NCI-H2196 treated with DMSO at 0.1 percent for 48 hours (cell line): ENCODE results near the gene GPR108.
"Not testable (repeated sequence)": the region's sequence is repeated elsewhere in the genome, so short reads cannot be mapped to it uniquely, and the experiment has no call there.

Experiments used
- DNase-seq: peaks from one replicate; lab custom pipeline; 2025; ENCODE audit not compliant: unreplicated experiment; lab: John Stamatoyannopoulos, UW

GPR108 gene

DNA sequence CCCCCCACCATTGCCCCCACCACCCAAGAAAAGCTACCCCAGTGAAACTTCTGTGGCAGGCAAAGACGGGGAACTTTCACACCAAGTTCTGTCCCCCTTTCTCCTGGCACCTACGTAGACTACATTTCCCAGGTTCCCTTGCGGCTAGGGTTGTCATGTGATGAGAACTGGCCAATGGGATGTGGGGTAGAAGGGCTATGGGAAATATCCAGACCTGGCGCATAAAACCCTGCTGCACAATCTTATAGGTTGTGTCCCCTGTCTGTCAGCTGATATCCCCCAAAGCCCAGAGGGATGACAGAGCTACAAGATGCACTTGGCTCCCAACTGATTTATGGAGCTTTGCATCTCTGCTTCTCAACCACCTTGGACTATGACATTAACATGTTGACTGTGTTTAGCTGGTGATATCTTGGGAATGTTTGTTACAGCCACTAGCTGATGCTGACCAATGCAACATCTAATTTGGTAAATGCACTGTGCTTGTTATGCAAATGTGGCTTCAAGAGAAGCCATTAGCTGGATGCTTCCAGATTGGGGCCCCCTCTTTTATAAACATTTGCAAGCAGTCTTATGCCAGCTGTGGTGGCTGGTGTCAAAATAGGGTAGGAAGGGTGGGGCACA lies 23.8 kb upstream of the GPR108 start:
- DNase-seq, result no peak

DNA sequence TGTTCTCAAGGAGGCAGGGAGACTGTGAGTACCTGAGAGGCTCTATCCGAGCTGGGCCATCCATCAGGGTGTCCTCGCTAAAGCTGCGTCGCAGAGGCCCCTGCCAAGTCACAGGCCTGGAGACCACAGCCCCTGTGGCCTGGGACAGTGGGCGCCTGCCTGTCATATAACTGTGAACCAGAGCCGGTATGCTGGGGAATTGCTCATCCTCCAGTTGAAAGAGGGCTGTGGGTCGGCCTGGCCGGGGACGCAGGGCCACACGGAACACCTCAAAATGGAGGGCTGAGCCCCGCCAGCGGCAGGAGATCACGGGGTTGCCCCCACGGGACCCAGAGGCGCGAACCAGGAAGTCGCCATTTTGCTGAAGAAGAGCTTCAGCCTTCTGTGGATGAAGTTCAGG lies 23.2 kb upstream of the GPR108 start:
- DNase-seq, result no peak

DNA sequence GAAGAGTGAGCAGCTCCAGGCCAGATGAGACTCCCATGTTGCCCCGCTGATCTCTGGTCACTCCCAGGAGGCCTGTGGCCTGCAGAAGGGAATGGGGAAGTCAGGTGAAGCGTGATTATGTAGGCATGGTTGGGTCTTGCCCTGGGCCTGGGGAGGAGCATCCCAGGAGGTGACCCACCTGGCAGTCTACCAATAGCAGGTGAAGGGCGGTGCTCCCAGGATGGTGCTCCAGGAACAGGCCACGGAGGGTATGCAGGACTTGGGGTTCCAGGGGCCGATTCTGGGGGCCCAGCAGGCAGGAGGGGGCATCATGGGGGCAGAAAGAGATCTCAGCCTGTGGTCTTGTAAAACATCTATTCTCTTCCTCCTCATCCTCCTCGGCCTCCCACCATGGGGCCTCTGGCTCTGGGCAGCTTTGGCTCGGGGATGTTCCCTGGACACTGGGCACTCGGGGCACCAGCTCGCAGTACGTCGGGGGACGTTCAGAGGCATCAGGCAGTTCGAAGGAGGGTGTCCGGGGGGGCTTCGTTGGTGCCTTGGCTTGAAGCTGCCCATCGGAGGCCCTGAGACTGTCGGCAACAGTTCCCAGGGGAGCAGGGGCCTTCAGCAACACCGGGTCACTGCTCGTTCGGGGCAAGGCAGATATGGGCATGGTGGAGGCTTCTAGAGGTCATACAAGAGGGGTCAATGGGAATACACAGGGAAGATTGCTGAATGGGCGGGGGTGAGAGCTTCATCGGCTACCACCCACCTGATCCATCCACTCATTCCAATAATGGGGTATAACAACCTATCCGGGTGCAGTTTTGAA lies 17.5 kb upstream of the GPR108 start:
- DNase-seq, result no peak

DNA sequence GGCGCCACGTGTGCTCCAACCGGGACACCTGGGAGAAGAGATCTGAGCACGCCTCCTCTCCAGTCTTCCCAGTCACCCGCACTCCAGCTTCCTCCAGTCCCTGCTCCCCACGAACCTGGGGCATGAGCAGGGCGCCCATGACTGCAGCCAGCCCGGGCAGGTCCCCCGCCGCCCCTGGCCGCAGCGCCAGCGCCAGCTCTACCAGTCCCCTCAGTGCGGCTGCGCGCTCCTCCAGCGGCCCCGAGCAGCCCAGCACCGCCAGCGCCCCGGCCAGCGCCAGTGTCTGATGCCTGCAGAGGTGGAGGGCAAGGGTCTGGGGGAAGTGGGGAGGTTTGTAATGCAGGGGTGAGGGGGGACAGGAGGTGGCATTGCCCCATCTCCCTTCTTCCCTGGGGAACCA lies 16.8 kb upstream of the GPR108 start:
- no peak for DNase-seq

DNA sequence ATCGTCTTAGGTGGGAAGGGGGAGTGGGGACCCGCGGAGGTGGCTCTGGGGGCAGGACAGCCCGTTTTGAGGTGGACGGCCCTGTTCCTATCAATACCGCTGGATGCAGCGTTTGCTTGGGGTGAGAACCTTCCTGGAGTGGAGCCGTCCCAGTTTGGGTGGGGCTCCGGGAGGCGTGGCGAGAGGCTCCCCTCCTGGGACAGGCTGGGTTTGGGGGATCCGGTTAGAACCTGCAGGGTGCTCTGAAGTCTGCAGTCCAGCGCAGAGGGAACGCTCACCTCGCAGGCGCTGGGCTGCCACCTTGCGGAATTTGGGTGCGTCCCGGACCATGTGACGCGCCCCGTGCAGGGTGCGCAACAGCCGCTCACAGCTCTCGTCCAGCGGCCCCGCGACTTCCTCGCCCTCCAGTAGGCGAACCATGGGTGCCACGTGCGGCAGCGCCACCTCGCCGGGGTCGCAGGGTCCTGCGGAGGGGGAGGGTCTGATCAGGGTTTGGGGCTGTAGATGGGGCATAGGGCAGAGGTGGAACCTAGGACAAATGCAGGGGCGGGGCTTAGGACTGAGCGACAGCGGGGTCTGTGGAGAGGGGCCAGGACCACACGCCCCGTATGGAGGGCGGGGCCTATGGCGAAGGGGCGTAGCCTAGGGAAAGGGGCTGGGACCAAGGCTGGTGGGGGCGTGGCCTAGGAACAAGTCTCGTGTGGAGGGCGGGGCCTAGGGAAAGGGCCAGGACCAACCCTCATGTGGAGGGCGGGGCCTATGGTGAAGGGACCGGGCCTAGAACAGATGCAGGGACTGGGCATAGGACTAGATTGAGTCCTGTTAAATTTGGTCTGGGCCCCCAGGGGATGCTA lies 16.0 kb upstream of the GPR108 start:
- DNase-seq, result no peak

DNA sequence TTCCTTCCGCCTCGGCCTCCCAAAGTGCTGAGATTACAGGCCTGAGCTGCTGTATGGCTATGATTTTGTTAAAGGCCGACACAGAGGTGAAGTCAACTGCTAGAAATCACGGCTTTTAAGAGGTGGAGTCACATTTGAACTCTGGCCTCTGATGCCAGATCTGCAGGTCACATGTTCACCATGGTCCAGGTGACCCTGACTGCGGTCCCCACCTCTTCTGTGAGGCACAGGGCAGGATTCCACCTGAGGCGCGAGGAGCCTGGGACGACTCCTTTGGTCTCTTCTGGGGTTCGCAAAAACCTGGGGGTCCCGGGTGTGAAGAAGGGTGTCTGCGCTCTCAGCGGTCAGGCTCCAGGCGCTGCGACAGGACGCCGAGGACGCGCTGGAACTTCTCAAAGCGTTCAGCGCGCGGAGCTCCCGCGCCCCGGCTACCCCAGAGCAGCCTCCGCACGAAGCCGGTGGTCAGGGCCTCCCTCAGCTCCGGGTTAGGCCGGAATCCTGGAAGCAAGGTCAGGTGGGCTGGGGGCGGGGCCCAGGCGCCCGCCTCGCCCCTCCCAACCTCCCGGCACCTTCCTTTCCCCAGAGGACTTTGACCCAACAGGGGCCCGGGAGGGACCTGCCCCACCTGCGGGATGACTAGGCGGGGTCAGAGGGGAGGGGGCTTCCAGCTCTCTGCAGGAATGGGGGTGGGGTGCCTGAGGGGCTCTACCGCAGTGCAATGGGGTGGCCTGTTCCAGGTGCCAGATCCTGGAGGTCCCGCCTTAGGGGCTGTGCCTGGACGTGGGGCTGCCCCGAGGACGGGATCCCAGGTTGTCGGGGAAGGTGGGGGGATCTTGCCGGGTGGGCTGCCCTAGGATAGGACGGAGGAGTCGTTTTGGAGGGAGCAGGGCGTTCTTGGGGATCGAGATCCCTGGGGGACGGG lies 15.1 kb upstream of the GPR108 start:
- no peak for DNase-seq

DNA sequence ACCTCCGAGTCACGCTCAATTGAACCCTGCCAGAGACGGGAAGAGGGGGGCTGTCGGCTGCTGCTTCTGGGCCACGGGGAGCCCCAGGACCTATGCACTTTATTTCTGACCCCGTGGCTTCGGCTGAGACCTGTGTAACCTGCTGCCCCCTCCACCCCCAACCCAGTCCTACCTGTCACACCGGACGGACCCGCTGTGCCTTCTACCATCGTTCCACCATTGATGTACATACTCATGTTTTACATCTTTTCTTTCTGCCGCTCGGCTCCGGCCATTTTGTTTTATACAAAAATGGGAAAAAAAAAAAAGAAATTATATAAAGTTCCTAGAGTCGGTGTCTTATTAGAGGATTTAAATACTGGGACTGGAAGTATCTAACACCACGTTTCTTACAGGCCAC lies 13.8 kb upstream of the GPR108 start:
- DNase-seq, result no peak

DNA sequence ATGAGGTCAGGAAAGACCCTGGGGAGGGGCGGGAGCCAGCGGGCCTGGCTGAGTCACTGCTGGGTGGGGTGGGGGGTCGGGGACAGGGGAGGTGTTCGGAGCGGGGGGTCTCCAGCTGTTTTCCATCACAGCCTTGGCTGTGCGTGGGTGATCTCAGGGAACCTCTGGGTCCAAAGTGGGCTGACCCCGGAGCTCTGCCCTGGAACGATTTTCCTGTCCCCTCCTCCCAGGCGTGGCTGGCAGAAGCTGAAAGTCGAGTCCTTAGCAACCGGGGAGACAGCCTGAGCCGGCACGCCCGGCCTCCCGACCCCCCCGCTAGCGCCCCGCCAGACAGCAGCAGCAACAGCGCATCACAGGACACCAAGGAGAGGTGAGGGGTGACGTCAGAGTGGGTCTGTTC lies 12.7 kb upstream of the GPR108 start:
- DNase-seq, result no peak

DNA sequence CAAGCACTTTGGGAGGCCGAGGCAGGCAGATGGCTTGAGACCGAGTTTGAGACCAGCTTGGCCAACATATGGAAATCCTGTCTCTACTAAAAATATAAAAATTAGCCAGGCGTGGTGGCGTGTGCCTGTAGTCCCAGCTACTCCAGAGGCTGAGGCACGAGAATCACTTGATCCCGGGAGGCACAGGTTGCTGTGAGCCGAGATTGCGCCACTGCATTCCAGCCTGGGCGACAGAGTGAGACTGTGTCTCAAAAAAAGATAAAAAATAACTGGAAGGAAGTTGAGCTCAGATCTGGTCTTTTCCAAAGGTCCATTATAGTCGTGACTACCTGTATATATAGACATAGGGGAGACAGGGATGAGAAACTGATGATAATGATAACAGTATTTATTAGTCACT lies 11.2 kb upstream of the GPR108 start:
- DNase-seq, result not testable (repeated sequence)

DNA sequence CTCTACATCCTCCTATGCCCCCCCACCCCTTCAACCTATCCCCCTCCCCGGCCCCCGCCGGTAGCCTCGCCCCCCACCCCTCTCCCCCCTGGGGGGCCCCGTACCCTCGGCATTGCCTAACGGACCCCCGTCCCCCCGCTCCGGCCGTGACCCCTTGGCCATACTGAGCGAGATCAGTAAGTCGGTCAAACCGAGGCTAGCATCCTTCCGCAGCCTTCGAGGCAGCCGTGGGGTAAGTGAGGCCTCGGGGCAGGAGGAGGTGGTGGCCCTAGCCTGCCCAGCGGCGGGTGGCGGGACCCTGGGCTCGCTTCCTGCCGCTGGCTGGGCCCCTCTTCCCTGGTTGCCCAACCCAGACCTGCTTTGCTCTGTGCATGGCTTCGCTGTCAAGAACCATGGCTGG lies 8.6 kb upstream of the GPR108 start:
- DNase-seq, result no peak

DNA sequence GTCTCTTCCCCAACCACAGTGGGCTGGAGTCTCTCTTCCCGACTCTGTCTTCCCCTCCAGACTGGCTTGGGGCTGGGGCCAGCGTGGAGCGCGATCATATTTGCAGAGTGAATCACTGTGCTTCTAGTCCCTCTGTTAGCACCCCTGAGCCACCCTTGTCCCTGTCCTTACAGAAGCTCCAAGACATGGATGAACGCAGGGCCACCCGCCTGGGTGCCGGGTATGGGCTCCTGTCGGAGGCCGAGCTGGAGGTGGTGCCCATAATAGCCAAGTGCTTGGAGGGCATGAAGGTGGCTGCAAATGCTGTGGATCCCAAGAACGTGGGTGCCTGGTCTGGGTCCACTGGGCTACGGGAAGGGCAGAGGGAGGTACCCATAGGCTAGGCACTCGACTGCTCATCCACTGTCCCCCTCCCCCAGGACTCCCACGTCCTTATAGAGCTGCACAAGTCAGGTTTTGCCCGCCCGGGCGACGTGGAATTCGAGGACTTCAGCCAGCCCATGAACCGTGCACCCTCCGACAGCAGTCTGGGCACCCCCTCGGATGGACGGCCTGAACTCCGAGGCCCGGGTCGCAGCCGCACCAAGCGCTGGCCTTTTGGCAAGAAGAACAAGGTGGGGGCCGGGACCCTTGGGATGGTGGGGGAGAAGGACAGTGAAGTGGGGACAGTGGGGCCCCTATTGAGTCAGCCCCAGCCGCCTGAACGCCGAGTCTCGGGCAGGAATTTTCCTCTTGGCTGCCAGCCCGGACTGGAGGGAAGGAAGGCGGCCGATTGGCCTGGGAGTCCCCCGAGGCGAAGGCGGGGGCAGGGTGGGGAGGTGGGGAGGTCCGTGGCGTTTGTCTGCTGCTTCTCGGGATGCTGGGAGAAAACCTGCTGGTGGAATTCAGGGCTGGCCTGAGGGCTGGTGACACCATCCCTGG lies 7.3 kb upstream of the GPR108 start:
- no peak for DNase-seq

DNA sequence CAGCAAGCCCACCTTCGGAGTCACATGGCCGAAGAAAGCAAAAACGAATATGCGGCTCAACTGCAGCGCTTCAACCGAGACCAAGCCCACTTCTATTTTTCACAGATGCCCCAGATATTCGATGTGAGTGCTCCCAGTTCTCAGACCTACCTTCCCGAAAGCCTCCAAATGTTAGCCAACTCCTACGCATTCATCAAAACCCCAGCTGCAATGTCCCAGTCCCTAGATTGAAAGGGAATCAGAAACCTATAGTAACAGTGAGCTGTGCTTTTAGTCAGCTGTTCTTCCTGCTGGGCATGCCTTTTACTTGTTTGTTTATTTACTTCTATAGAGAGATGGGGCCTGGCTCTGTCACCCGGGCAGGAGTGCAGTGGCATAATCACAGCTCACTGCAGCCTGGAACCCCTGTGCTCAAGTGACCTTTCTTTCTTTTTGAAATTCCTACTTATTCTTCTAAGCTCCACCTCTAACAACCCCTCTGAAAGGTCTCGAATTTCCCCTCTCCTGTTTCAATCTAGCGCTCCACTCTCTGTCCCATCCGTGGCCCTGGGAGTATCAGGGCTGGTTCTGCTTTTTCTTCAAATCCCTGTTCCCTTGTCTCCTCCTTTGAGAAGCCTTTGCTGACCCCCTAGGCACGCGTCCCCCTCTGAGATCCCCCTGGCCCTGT lies 6.5 kb upstream of the GPR108 start:
- no peak for DNase-seq

DNA sequence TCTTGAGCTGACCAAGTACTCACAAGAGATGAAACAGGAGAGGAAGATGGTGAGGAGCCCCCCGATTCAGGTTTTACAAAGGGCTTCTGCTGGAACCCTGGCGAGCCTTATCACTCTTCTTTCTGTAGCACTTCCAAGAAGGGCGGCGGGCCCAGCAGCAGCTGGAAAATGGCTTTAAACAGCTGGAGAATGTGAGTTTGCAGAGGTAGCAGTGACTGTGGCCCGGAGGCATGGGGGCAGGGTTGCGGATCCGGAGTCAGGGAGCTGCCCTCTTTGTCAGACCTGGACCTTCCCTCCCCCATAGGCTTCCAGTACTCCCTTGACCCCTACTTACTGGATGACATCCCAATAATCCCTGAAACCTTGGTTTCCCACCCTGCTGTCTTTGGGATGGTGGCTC lies 5.7 kb upstream of the GPR108 start:
- DNase-seq, result no peak

DNA sequence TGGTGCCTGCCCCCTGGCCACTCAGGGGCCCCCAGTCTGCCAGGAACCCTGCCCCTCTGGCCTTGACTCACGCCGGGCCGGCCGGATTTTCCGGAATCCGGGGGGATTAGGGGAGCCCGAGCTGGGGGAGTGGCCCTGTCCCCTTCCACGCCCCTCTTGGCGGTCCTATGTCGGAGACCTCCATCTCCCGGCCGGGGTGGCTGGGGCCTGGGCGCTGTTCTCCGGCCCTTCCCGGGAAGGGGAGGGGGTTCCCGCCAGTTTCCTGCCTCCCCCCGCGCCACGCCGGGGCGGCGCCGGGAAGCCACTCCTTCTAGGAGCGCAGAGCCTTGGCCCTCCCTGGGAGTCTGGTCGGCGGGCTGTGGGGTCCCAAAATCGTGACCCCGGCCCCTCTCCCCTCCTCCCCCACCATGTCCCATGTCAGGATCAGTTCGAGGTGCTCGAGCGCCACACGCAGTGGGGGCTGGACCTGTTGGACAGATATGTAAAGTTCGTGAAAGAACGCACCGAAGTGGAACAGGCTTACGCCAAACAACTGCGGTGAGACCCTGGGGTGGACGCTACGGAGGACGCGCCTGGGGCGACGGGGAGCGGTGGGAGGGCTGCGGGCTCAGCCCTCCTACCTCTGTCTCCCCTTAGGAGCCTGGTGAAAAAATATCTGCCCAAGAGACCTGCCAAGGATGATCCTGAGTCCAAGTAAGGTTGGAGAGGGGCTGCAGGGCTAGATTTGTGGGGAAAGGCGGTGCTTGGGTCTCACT lies 3.4 kb upstream of the GPR108 start:
- DNase-seq, result no peak

DNA sequence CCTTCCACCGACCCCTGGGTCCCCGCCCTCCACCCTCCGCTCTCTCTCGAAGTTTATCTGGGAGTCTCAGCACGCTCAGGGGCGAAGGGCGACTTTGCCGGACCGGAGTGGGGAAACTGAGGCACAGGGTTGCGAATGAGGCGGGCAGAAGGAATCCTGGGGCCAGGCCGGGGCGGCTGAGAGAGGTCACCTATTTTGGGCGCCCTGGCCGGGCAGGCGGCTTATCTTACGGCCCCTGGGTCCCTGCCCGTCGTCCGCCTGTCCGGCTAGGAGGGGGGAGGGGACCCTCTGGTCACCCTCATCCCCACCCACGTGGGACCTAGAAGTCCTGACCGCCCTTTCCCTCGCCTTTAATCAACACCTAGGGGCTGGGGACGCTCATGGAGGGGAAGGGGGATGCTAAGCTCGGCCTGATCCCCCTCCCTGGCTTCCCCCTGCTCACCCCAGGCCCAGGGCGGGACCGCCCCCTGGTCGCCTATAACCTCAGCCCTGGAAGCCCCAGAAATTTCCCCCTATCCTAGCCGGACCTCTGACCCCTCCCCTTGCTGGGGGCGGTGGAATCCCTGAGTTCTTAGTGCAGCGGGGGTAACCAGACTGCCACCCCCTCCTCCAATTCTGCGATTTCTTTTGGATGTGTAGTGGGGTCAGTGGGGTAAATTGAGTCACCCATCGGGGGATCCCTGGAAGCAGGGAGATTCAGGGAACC lies 2.7 kb upstream of the GPR108 start:
- DNase-seq, result no peak

DNA sequence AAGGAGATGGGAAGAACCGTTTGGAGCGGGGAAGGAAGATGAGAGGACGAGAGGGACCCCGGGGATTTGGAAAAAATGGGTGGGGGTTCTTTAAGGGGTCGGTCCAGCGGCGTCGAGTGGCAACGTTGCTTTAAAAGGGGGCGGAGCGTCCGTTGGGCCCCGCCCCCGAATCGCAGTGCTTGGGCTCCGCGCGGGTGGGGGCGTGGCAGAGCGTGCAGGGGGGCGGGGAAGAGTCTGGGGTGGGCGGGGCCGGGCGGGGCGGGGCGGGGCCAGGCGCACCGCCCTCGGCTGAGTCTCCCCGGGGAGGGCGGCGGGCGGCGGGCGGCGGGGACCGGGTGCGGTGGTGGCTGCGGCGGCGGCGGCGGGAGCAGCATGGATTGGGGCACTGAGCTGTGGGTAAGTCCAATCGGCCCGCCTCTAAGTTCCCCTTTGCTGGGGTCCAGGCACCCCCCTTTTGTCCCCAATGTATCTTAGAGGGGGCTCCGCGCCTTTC lies 2.1 kb upstream of the GPR108 start, which contains the start of gene TRIP10:
Gene TRIP10, plus strand, starts transcription at position 291 of the 493 bp plus-strand sequence. Its CDS starts 82 bp downstream, at position 373.
- DNase-seq, result peak; percentile 74

DNA sequence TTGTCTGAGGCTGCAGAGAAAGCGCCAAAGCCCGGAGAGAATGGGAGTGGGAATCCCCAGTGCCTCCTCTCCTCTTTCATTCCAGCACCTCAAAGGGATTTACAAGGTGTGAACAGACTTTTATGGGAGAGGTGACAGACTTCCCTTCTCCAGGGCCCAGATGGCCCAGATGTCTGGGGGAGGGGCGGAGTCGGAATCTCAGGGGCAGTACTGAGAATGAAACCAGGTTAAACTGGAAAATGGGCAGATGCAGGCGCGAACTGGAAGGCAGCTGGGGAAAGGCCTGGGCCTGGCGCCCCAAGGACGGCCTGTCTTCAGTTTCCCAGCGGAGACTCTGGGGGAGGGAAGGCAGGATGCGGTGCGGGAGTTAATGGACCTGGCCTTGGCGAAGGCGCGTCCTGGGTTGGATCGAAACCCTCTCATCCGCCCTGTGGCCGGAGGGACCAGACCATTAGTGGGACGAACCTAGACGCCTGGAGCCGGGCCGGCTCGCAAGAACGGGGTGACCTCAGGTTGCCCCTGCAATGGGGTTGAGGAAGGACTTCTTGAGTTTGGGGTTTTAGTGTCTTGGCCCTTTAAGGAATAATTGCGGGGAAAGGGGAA lies 1.5 kb upstream of the GPR108 start:
- no peak for DNase-seq
